ENCODE measurements around the gene OGFOD3. TPM values are rescaled to one million over a fixed set of nuclear protein-coding genes. Genes with fewer than 3 reads are reported as not detected.

Gene OGFOD3
- polyA plus RNA-seq, 2 of the 4 experiments (the other 2 are of a cell fraction) = 15.2 to 19.8 TPM

- ChIA-PET CTCF (interaction anchor here (0.8 to 7.4 kb wide), 7 partner anchors 11 to 124 kb away, joined by 3 to 117 read pairs (median 5); no protein-coding TSS in a partner anchor), POLR2A (no interaction called here)
- H3K9me3 ChIP-seq = no peaks in the 10 kb centered on the region
- DNase-seq (ENCODE audit: low read depth in 1 of 2, low spot score in 1 of 2) = no peak
- H3K4me1 ChIP-seq = peaks cover 7% of the 10 kb centered on the region
- TF ChIP-seq EHF (CRISPR knock-in tag; IDR thresholded peaks at IDR 0.05) (no peak), BCL3 (IDR thresholded peaks at IDR 0.05) (no peak), CBX8 (IDR thresholded peaks at IDR 0.05) (no peak), KDM5A (IDR thresholded peaks at IDR 0.05) (no peak), BHLHE40 (IDR thresholded peaks at IDR 0.05; ENCODE audit: low read depth, low read length) (no peak), NR3C1 (IDR thresholded peaks at IDR 0.05) (no peak)
- 94% methylated on average over 24 of the region's 24 CpGs for WGBS (ENCODE audit: missing lambda C conversion rate)
- no peak overlapping the region for H3K4me3 ChIP-seq
- FAIRE-seq = no peak
- H3K27ac ChIP-seq = no peak overlapping the region
- no peak for ATAC-seq
- no peak overlapping the region for H3K4me2 ChIP-seq
These were observed 6.9 kb downstream of the OGFOD3 start for GRCh38 chr17:82411396-82412053.

GRCh38 chr17:82410014-82410716 lies 8.2 kb downstream of the OGFOD3 start:
- no peak overlapping the region for H3K27ac ChIP-seq
- DNase-seq (ENCODE audit: low read depth in 1 of 2, low spot score in 1 of 2) = no peak
- H3K4me2 ChIP-seq = no peak overlapping the region
- no peak for TF ChIP-seq HOXB5 (CRISPR knock-in tag; IDR thresholded peaks at IDR 0.05)
- no peak for TF ChIP-seq MAX (IDR thresholded peaks at IDR 0.05)
- no peak for TF ChIP-seq MYC (IDR thresholded peaks at IDR 0.05; ENCODE audit: borderline replicate concordance, low read length)
- TF ChIP-seq TP53 (CRISPR knock-in tag; IDR thresholded peaks at IDR 0.05) = no peak
- TF ChIP-seq ESRRA (IDR thresholded peaks at IDR 0.05; ENCODE audit: borderline replicate concordance, low read length) = no peak
- TF ChIP-seq ZNF302 (CRISPR knock-in tag; IDR thresholded peaks at IDR 0.05) = no peak
- no peak for TF ChIP-seq HDAC2 (IDR thresholded peaks at IDR 0.05)
- no peak for TF ChIP-seq GATA3 (IDR thresholded peaks at IDR 0.05; ENCODE audit: borderline replicate concordance)
- TF ChIP-seq RCOR1 (IDR thresholded peaks at IDR 0.05; ENCODE audit: low read depth, low read length) = no peak
- TF ChIP-seq RNF2 (IDR thresholded peaks at IDR 0.05; ENCODE audit: borderline replicate concordance, low read depth) = no peak
- TF ChIP-seq SREBF2 (IDR thresholded peaks at IDR 0.05) = no peak
- TF ChIP-seq ELK1 (IDR thresholded peaks at IDR 0.05; ENCODE audit: low read depth, low read length) = no peak
- TF ChIP-seq JUN (IDR thresholded peaks at IDR 0.05) = no peak
- TF ChIP-seq EHF (CRISPR knock-in tag; IDR thresholded peaks at IDR 0.05) = no peak
- no peak for TF ChIP-seq NFE2L2 (conservative IDR thresholded peaks at IDR 0.05; ENCODE audit: low read length)
- TF ChIP-seq USF2 (IDR thresholded peaks at IDR 0.05) = no peak
- no peak for TF ChIP-seq FOSB (CRISPR knock-in tag; IDR thresholded peaks at IDR 0.05)
- TF ChIP-seq ZFP36 (IDR thresholded peaks at IDR 0.05; ENCODE audit: borderline replicate concordance, partially characterized antibody) = no peak
- TF ChIP-seq CBX2 (IDR thresholded peaks at IDR 0.05; ENCODE audit: borderline replicate concordance, low read depth) = no peak
- TF ChIP-seq KDM5A (IDR thresholded peaks at IDR 0.05) = no peak
- POLR2A ChIA-PET = interaction anchor here (0.6 kb wide), 1 partner anchor 53 kb away, joined by 4 read pairs; no protein-coding TSS in a partner anchor
- CTCF ChIA-PET = interaction anchor here (0.7 to 7.4 kb wide), 11 partner anchors 11 to 168 kb away, joined by 3 to 117 read pairs (median 3); no protein-coding TSS in a partner anchor
- H3K9me3 ChIP-seq = no peaks in the 10 kb centered on the region
- no peak overlapping the region for H3K4me3 ChIP-seq
- ATAC-seq = no peak
- H3K4me1 ChIP-seq = peaks cover 7% of the 10 kb centered on the region
- no peak for FAIRE-seq
- WGBS (ENCODE audit: missing lambda C conversion rate) = 84% methylated on average over 14 of the region's 14 CpGs
